ENCODE measurements around the gene ODAD3.

Gene ODAD3

DNA sequence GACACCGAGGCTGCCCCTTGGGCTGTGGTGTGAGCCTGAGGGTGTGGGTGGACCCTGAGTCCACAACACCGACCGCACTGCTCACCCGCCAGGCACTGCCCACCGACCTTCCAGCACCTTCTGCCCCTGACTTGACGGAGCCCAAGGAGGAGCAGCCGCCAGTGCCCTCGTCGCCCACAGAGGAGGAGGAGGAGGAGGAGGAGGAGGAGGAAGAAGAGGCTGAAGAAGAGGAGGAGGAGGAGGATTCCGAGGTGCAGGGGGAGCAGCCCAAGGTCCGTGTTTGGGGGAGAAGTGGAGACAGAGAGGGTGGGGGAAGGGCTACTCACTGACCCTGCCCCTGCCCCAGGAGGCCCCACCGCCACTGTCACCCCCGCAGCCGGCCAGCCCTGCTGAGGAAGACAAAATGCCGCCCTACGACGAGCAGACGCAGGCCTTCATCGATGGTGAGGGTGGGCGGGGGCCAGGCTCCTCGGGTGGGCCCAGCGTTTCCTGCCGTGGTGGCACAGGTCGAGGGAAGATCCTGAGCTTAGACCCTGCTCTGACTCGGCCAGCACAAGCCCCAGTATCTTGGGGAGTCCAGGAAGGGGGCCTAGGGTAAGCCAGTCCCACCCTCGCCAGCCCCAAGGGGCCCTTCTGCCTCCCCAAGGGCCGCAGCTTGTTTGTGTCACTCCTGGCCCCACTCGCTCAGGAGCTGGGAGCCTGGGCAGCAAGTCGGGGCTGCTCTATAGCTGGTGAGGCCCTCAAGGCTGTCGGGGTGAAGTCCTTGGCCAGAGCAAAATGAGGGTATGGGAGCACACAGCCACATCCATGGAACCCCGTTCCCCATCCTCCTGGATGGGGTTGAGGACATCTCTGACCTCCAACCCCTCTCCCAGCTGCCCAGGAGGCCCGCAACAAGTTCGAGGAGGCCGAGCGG, 12.7 kb upstream of the ODAD3 start:
- 0 out of 2 replicates have a peak, but pooled peaks cover 2% of the 10 kb centered on the region for H4K20me1 ChIP-seq (ENCODE audit: insufficient read depth, low read length)
- H3K36me3 ChIP-seq (replicated peaks; ENCODE audit: low read depth, low read length) = peaks cover 39% of the 10 kb centered on the region

GRCh38 chr19:11446652-11447301, 11.9 kb upstream of the ODAD3 start:
- H3K4me3 ChIP-seq (ENCODE audit: low read length) = no peak overlapping the region
- no peaks in the 10 kb centered on the region for H3K9me3 ChIP-seq (ENCODE audit: insufficient read depth, low read length)
- TF ChIP-seq, protein P1, sequence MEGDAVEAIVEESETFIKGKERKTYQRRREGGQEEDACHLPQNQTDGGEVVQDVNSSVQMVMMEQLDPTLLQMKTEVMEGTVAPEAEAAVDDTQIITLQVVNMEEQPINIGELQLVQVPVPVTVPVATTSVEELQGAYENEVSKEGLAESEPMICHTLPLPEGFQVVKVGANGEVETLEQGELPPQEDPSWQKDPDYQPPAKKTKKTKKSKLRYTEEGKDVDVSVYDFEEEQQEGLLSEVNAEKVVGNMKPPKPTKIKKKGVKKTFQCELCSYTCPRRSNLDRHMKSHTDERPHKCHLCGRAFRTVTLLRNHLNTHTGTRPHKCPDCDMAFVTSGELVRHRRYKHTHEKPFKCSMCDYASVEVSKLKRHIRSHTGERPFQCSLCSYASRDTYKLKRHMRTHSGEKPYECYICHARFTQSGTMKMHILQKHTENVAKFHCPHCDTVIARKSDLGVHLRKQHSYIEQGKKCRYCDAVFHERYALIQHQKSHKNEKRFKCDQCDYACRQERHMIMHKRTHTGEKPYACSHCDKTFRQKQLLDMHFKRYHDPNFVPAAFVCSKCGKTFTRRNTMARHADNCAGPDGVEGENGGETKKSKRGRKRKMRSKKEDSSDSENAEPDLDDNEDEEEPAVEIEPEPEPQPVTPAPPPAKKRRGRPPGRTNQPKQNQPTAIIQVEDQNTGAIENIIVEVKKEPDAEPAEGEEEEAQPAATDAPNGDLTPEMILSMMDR (IDR thresholded peaks at IDR 0.05; ENCODE audit: low read depth, low read length) = peak; percentile 81
- no peak for TF ChIP-seq EZH2phosphoT487 (IDR thresholded peaks at IDR 0.05; ENCODE audit: low read depth)
- H2AFZ ChIP-seq (ENCODE audit: low read depth, low read length) = no peak overlapping the region
- peaks cover 7% of the 10 kb centered on the region; the same call in 1 of the 2 replicates for H3K4me1 ChIP-seq (ENCODE audit: low read length)
- H3K27me3 ChIP-seq (ENCODE audit: low read depth, low read length) = no peaks in the 10 kb centered on the region
- no peaks in the 10 kb centered on the region for H3K79me2 ChIP-seq (ENCODE audit: low read length)
- 0 out of 2 replicates have a peak, but pooled peaks cover 2% of the 10 kb centered on the region for H4K20me1 ChIP-seq (ENCODE audit: insufficient read depth, low read length)
- no peak overlapping the region for H3K27ac ChIP-seq (ENCODE audit: low read length)
- H3K9ac ChIP-seq (ENCODE audit: low read length) = no peak overlapping the region
- H3K4me2 ChIP-seq (ENCODE audit: low read length) = no peak overlapping the region
- H3K36me3 ChIP-seq (replicated peaks; ENCODE audit: low read depth, low read length) = peaks cover 46% of the 10 kb centered on the region

More for the DNA sequence above, 12.7 kb upstream of the ODAD3 start:
- Histone ChIP-seq H3K4me3 (ENCODE audit: low read length) (no peak overlapping the region), H2AFZ (ENCODE audit: low read depth, low read length) (no peak overlapping the region), H3K9me3 (ENCODE audit: insufficient read depth, low read length) (no peaks in the 10 kb centered on the region), H3K27ac (ENCODE audit: low read length) (no peak overlapping the region), H3K79me2 (ENCODE audit: low read length) (peaks cover 5% of the 10 kb centered on the region), H3K4me2 (ENCODE audit: low read length) (no peak overlapping the region), H3K27me3 (ENCODE audit: low read depth, low read length) (no peaks in the 10 kb centered on the region), H3K9ac (ENCODE audit: low read length) (no peak overlapping the region), H3K4me1 (ENCODE audit: low read length) (peaks cover 13% of the 10 kb centered on the region)
- TF ChIP-seq, protein P1 (IDR thresholded peaks at IDR 0.05; ENCODE audit: low read depth, low read length) = no peak
- TF ChIP-seq EZH2phosphoT487 (IDR thresholded peaks at IDR 0.05; ENCODE audit: low read depth) = no peak

GRCh38 chr19:11446271-11446651, 11.3 kb upstream of the ODAD3 start:
- Histone ChIP-seq H3K27ac (ENCODE audit: low read length) (no peak overlapping the region), H3K36me3 (replicated peaks; ENCODE audit: low read depth, low read length) (peaks cover 51% of the 10 kb centered on the region)

More at GRCh38 chr19:11446271-11446651, 11.3 kb upstream of the ODAD3 start:
- no peak overlapping the region for H3K4me3 ChIP-seq (ENCODE audit: low read length)
- no peaks in the 10 kb centered on the region for H3K27me3 ChIP-seq (ENCODE audit: low read depth, low read length)
- H3K9me3 ChIP-seq (ENCODE audit: insufficient read depth, low read length) = no peaks in the 10 kb centered on the region
- no peak overlapping the region for H3K4me2 ChIP-seq (ENCODE audit: low read length)
- H3K4me1 ChIP-seq (ENCODE audit: low read length) = peaks cover 2% of the 10 kb centered on the region; the same call in 1 of the 2 replicates
- 0 out of 2 replicates have a peak, but pooled peaks cover 2% of the 10 kb centered on the region for H4K20me1 ChIP-seq (ENCODE audit: insufficient read depth, low read length)
- TF ChIP-seq, protein P1 (IDR thresholded peaks at IDR 0.05; ENCODE audit: low read depth, low read length) = no peak
- no peak for TF ChIP-seq EZH2phosphoT487 (IDR thresholded peaks at IDR 0.05; ENCODE audit: low read depth)
- no peak overlapping the region for H3K9ac ChIP-seq (ENCODE audit: low read length)
- H3K79me2 ChIP-seq (ENCODE audit: low read length) = no peaks in the 10 kb centered on the region
- H2AFZ ChIP-seq (ENCODE audit: low read depth, low read length) = no peak overlapping the region

Data from OCI-LY3 (cell line).